CD4-positive, alpha-beta T cell treated with Interleukin-10 for 1 hour (primary cell): ENCODE data around the gene RBM24.

ENCODE experiments used
- DNase-seq: peaks from one replicate; pipeline ENCODE4 v3.0.0-alpha.2; 2020

Gene RBM24

GRCh38 chr6:17281100-17281496 is at the start of gene RBM24:
RBM24 (plus strand) TSS chr6:17281361; CDS start chr6:17281582, 221 bp downstream.
- DNase-seq = peak; percentile 6

- no peak for DNase-seq
Observed at GRCh38 chr6:17233531-17233930, 47.6 kb upstream of the RBM24 start.

GRCh38 chr6:17237246-17237645 is 43.9 kb upstream of the RBM24 start:
- no peak for DNase-seq

GRCh38 chr6:17239260-17239659 is 41.9 kb upstream of the RBM24 start:
- DNase-seq = no peak

GRCh38 chr6:17240803-17241500 is 40.2 kb upstream of the RBM24 start:
- DNase-seq = no peak

- no peak for DNase-seq
Observed at GRCh38 chr6:17242087-17242486, 39.1 kb upstream of the RBM24 start.

GRCh38 chr6:17250237-17250636 is 30.9 kb upstream of the RBM24 start:
- DNase-seq = no peak

- no peak for DNase-seq
Observed at GRCh38 chr6:17251953-17252352, 29.2 kb upstream of the RBM24 start.

- DNase-seq = no peak
Observed at GRCh38 chr6:17258749-17259148, 22.4 kb upstream of the RBM24 start.

GRCh38 chr6:17265570-17265969 is 15.6 kb upstream of the RBM24 start:
- no peak for DNase-seq

GRCh38 chr6:17267566-17267965 is 13.6 kb upstream of the RBM24 start:
- DNase-seq = no peak

- DNase-seq = no peak
Observed at GRCh38 chr6:17268114-17268513, 13.0 kb upstream of the RBM24 start.

- no peak for DNase-seq
Observed at GRCh38 chr6:17269840-17270239, 11.3 kb upstream of the RBM24 start.

GRCh38 chr6:17271628-17272027 is 9.5 kb upstream of the RBM24 start:
- DNase-seq = no peak

- DNase-seq = no peak
Observed at GRCh38 chr6:17276766-17277165, 4.4 kb upstream of the RBM24 start.

- DNase-seq = no peak
Observed at GRCh38 chr6:17277256-17277655, 3.9 kb upstream of the RBM24 start.

GRCh38 chr6:17278289-17279063 is 2.7 kb upstream of the RBM24 start:
- no peak for DNase-seq

- DNase-seq = no peak
Observed at GRCh38 chr6:17280138-17280537, 1.0 kb upstream of the RBM24 start.

- no peak for DNase-seq
Observed at GRCh38 chr6:17280552-17281090, 540 bp upstream of the RBM24 start.

- no peak for DNase-seq
Observed at GRCh38 chr6:17281497-17282481, 628 bp downstream of the RBM24 start.

GRCh38 chr6:17283074-17283473 is 1.9 kb downstream of the RBM24 start:
- DNase-seq = no peak

- DNase-seq = no peak
Observed at GRCh38 chr6:17289630-17290061, 8.5 kb downstream of the RBM24 start.

- no peak for DNase-seq
Observed at GRCh38 chr6:17291778-17292177, 10.6 kb downstream of the RBM24 start.
